Activated CD4-positive, alpha-beta T cell treated with anti-CD3 and anti-CD28 coated beads, Interleukin-10, Interleukin-2, amounts not matched to agents 100 ng/mL and 50 ng/mL, durations not matched to agents 16 hours and 8 hours (primary cell): ENCODE results near the gene LOC101059915.
"Not testable (repeated sequence)": the region's sequence is repeated elsewhere in the genome, so short reads cannot be mapped to it uniquely, and the experiment has no call there.

Experiments used
- DNase-seq: peaks from one replicate; pipeline ENCODE4 v3.0.0-alpha.2; 2020

Gene LOC101059915

DNA sequence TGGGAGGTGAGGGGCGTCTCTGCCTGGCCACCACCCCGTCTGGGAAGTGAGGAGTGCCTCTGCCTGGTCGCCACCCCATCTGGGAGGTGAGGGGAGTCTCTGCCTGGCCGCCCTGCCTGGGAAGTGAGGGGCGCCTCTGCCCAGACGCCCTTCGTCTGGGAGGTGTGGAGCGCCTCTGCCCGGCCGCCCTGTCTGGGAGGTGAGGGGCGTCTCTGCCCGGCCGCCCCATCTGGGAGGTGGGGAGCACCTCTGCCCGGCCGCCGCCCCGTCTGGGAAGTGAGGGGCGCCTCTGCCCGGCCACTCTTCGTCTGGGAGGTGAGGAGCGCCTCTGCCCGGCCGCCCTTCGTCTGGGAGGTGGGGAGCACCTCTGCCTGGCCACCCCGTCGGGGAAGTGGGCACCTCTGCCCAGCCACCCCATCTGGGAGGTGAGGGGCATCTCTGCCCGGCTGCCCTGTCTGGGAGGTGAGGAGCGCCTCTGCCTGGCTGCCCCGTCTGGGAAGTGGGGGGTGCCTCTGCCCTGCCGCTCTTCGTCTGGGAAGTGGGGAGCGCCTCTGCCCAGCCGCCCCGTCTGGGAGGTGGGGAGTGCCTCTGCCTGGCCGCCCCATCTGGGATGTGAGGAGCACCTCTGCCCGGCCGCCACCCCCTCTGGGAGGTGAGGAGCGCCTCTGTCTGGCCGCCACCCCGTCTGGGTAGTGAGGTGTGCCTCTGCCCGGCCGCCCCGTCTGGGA is 8.9 kb downstream of the LOC101059915 start:
- DNase-seq: not testable (repeated sequence)

DNA sequence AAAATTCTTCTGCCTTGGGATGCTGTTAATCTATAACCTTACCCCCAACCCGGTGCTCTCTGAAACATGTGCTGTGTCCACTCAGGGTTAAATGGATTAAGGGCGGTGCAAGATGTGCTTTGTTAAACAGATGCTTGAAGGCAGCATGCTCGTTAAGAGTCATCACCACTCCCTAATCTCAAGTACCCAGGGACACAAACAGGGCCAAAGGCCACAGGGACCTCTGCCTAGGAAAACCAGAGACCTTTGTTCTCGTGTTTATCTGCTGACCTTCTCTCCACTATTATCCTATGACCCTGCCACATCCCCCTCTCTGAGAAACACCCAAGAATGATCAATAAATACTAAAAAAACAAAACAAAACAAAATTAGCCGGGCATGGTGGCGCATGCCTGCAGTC is 9.8 kb downstream of the LOC101059915 start:
- DNase-seq: not testable (repeated sequence)

DNA sequence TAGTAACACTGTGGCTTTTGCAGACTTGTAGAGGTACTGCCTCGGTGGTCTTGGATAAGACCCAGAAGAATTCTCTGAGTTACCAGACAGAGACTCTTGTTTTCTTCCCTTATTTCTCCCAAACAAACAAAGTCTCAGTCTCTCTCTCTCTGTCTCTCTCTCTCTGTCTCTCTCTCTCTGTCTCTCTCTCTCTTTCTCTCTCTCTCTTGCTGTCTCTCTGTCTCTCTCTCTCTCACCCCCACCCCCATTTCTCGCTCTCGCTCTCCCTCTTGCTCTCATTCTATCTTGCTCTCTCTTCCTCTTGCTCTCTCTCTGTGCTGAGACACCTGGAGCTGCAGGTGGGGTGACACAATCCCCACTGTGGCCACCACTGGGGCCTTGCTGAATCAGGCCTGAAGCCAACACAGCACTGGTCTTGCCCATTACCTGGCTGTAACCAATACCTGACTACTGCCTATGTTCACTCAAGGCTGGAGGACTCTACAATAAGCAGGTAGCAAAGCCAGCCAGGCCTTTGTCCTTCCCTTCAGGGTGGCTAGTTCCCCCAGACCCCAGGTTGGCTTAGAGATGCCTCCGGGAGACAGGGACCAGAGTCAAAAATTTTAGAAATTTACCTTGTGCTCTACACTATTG is 12.3 kb downstream of the LOC101059915 start:
- no peak for DNase-seq

DNA sequence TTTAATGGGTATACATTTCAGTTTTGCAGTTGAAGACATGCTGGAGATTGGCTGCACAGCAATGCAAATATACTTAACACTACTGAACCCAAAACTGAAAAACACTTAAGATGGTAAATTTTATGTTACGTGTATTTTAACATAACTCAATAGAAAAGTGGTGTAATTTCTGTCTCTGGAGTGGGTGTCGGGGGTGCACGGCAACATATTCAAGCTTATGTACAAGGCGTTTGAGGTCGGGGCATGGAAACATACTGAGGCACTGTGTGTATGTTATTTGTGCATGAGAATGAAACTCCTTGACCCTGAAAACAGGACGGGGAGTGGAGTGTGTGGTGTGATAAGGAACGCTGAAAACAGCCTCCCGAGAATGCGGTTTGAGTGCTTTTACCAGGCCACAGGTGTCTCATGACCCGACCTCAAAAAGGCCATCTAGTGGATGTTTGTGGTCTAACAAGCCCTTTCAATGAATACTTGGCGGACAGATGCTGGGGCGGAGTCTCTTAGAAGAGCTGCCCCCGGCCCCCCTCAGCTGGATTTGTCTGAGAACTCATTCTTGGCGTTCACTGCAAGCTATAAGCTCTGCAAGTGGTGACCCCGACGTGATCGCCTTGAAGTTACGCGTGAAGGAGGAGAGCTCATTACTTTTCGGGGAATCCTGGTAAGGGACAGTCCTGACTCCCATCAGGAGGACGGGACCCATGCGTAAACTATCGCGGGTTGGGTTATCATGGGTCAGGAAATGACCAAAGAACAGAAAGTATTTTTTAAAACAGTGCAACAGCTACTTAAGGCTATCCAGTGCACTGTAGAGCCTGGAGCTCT is 29.5 kb downstream of the LOC101059915 start:
- DNase-seq: not testable (repeated sequence)

DNA sequence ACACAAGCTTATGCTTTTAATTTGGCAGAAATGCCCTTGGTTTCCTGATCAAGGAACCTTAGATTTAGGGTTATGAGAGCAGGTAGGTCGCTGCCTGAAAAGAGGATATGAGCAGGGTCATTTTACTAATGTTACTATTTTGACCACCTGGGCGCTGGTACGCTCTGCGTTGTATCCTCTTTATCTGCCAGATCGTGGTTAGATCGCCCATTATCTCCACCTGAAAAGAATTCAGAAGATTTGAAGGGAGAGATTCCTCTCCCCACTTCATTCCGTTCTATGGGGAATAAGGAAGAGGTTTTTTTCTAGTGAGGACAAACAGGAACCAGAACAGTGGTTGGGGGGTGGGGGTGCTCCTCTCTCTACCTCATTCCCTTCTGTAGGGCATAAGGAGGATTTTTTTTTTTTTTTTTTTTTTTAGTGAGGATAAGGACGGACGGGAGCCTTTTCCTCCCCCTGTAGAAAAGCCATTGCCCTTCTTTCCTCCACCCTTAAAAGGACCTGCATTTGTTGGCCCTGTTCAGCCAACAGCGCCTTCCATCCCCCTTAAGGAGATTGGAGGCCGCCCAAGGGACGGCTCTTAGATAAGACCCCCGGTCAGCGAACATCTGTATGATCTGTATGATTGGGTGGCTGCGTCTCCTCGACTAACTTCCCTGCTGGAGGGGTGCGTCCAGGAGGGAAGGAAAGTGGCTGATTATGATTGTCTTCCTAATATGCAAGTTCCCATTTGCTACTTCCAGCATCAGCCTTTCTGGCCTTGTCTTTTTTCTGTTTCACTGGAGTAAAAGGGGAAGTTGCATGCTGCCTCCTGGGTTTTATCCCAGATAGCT is 30.3 kb downstream of the LOC101059915 start:
- not testable (repeated sequence) for DNase-seq

DNA sequence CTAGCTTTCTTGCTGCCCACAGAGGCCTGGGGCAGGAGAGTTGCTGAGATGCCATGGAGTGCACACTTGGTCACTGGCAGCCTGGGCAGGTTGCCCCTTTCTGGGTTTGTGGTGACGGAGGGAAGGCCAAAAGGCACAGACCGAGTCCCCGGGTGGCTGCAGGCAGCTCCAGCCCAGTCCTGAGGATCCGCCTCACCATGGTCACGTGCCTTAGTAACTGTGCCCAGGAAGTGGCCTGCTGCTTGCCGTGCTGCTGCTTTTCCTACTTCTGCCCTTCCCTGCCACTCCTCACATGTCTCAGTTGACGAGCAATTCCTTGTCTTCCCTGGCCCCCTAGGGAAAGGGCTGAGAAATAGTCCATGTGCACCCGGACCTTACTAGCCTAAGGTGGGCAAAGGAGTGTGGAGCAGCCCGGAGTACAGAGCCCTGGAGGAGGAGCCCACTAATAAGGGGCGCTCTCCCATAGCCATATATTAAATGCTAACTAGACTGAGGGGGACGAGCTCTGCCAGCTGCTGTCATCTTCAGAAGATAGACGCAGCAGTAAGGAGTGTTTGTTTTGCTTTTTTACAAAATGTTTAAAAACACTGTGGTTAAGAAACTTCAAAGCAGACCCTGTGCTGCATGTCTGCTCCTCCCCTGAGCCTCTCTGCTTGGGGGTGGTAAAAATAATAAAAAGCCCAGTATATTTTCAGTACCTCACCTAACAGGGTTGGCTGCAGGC is 31.1 kb downstream of the LOC101059915 start:
- not testable (repeated sequence) for DNase-seq

DNA sequence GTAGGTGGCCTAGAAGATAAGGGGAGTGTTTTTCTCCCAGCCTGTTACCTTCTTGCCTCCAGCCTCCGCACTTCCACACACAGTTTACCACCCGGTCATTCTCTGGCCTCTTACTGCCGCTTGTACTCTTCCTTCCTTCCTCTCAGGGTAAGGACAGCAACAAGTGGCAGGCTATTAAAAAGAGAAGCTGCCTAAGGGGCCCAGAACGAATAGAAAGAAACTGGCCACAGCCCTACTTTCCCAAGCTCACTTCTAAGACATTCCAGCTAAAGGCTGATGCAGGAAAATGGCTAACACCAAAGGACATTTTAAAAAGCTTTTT is 31.6 kb downstream of the LOC101059915 start:
- DNase-seq: not testable (repeated sequence)

DNA sequence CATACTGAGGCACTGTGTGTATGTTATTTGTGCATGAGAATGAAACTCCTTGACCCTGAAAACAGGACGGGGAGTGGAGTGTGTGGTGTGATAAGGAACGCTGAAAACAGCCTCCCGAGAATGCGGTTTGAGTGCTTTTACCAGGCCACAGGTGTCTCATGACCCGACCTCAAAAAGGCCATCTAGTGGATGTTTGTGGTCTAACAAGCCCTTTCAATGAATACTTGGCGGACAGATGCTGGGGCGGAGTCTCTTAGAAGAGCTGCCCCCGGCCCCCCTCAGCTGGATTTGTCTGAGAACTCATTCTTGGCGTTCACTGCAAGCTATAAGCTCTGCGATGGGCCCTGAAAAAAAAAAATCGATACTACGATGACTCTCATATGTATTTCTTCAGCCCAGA is 35.5 kb downstream of the LOC101059915 start:
- DNase-seq: not testable (repeated sequence)

DNA sequence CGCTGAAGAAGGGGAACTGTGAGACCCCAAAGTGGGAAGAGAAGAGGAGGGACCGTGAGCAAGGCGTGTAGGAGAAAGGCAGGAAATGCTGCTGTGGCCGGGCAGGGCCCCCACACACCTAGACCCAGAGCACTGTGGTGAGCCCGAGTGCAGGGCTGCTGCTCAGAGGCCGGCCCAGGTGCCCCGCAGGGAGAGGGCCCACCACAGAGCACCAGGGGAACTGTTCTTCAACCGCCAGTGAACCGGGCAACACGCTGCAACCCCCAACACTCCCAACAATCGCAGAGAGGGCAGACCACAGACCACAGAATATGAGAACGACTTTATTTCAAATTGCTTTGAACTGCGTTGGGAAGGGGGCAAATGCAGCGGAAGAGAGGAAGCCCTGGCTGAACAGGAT is 46.7 kb downstream of the LOC101059915 start:
- not testable (repeated sequence) for DNase-seq

DNA sequence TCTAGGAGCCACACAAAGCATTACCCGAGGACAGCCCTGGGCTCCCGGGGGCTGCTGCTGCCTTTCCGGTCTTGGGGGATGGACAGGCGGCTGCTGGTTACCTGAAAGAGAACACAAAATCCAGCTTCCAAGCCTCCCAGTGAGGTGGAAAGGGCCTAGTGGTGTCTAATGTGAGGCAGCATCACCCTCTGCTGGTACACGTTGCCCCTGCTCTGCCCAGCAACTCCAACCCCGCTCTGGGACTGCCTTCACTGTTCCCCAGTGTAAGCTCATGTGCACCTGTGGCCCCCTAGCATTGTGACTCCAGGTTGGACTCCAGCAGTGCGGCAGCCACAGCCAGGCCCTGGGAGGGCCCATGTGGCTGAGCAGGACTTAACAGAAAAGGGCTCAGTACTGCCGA is 48.2 kb downstream of the LOC101059915 start:
- DNase-seq: not testable (repeated sequence)

DNA sequence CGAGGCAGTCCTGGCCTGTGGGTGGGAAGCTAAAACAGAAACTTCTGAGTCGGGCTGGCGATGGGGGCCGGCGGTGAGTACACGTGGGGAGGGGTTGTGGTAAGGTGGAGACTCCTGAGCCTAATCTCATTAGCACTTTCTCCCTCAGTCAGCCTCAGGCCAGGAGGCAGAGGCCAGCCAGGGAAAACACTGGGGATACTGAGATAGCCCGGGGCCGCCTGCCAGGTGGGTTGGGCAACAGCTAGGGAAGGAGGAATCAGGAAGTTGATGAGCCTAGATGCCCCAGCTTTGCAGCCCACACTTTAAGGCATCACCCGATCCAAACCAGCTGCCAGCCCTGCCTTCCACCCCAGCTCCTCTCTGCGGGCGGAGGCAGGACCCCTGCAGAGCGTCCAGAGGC is 49.0 kb downstream of the LOC101059915 start:
- not testable (repeated sequence) for DNase-seq

DNA sequence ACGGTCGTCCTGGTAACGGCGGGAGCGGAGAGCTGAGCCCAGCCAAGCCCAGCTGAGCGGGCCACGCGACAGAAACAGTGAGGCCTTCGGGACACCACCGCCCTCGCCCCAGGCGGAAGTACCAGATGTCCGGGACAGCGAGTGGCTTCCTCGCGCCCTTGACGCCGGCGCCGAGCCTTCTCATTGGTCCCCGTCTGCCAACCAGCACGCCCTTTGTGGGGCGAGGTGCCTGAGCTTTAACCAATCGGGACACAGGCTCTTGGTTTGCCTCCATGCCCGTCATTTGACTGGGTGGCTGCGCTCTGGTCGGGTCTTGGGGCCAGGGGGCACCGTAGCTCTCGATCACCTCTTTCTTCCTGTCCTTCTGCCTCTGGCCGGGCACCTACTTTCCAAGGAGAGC is 50.8 kb downstream of the LOC101059915 start, which contains the start of gene CXorf49:
CXorf49 (minus strand) TSS at position 101 of the 400 bp plus-strand sequence. CDS start 134 bp downstream, outside the sequence.
- DNase-seq: not testable (repeated sequence)

DNA sequence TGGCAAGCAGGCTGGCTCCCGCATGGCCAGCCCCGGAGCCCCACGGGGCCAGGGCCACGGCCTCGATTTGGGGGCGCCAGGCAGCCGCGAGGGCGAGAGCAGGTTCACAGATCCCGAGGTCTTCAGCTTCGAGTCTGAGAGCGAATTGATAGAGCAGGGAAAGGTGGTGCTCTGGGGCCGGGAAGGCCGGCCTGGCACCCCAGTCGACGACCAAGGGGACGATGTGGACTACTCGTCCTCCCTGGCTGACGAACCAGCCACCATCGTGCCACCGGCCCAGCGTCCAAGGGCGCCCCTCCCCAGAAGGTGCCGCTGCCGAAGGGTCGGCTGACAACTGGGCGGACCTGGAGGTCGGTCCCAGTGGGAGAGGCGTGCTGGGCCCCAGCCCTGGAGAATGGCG is 51.8 kb downstream of the LOC101059915 start:
- DNase-seq: not testable (repeated sequence)

DNA sequence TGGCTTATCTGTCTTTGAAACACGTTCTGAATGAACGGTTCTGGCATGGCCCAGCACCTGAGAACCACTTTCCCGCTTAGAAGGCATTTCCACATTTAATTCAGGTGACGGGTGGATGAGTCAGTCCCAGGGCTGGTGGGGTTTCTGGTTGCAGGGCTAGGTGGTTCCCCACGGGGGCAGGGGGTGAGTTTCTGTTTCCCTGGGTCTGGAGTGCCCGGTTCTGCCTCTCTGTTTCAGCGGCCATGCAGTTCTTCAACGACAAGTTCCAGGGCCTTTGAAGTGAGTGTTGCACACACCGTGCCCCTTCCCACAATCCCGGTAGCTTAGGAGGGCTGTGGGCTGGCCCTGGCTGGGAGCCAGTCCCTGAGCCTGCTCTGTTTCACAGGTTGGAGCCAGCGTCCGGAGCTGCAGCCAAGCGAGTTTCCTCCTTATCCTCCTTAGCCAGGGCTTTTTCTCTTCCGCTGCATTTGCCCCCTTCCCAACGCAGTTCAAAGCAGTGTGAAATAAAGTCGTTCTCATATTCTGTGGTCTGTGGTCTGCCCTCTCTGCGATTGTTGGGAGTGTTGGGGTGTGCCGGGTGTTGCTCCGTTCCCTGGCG is 53.0 kb downstream of the LOC101059915 start:
- not testable (repeated sequence) for DNase-seq
